ENCODE data around the gene PLCB4. TPM values are rescaled to one million over a fixed set of nuclear protein-coding genes. Genes with fewer than 3 reads are reported as not detected.
A peak's percentile ranks its signal among the peaks of the same experiment; 100 is the strongest.

Gene PLCB4
- total RNA-seq, 1 experiment from 2014 or later: 10.1 TPM

- H3K9me3 Mint-ChIP-seq: no peaks in the 10 kb centered on the region
Observed at GRCh38 chr20:9202420-9203080, 133.7 kb downstream of the PLCB4 start.

More at GRCh38 chr20:9202420-9203080, 133.7 kb downstream of the PLCB4 start:
- no peak for DNase-seq
- Histone ChIP-seq H3K79me1 (ENCODE audit: insufficient read depth, low read depth, low read length, poor library complexity, severe bottlenecking) (no peaks in the 10 kb centered on the region), H3K4me2 (ENCODE audit: insufficient read depth, insufficient read length, low read length) (no peak overlapping the region), H2AK5ac (ENCODE audit: insufficient read length, low read length) (no peak overlapping the region), H3K4ac (ENCODE audit: low read depth, low read length) (no peak overlapping the region), H2BK15ac (ENCODE audit: low read depth, low read length) (no peak overlapping the region), H3K9me3 (ENCODE audit: control insufficient read depth, low read depth, low read length) (no peaks in the 10 kb centered on the region), H2BK120ac (ENCODE audit: low read depth, low read length, poor library complexity, severe bottlenecking) (no peak overlapping the region), H3K27me3 (ENCODE audit: insufficient read depth, low read length) (no peaks in the 10 kb centered on the region), H2BK12ac (ENCODE audit: insufficient read length, low read depth, low read length) (no peak overlapping the region), H3K18ac (ENCODE audit: insufficient read length, low read depth, low read length) (no peak overlapping the region), H3K79me2 (ENCODE audit: insufficient read depth, low read length) (no peaks in the 10 kb centered on the region), H3K23me2 (ENCODE audit: insufficient read length, low read depth, low read length, poor library complexity, severe bottlenecking) (no peaks in the 10 kb centered on the region), H3K56ac (ENCODE audit: insufficient read length, low read depth, low read length) (no peak overlapping the region), H3K27ac (ENCODE audit: insufficient read length, low read depth, low read length) (no peak overlapping the region), H3K14ac (ENCODE audit: insufficient read depth, low read length) (no peak overlapping the region), H2AFZ (ENCODE audit: low read length) (no peak overlapping the region), H4K5ac (ENCODE audit: insufficient read length, low read depth, low read length) (no peak overlapping the region), H3K4me1 (ENCODE audit: insufficient read depth, low read length) (no peaks in the 10 kb centered on the region), H3K9ac (ENCODE audit: extremely low read depth, insufficient read length, low read length) (no peak overlapping the region), H2BK5ac (ENCODE audit: insufficient read length, low read length) (no peak overlapping the region), H2BK20ac (ENCODE audit: low read depth, low read length, poor library complexity, severe bottlenecking) (no peak overlapping the region), H4K20me1 (ENCODE audit: control insufficient read depth, insufficient read depth, insufficient read length) (no peaks in the 10 kb centered on the region), H3T11ph (ENCODE audit: low read length) (no peak overlapping the region), H3K23ac (ENCODE audit: insufficient read length, low read depth, low read length) (no peak overlapping the region), H4K91ac (ENCODE audit: insufficient read length, low read depth, low read length) (no peak overlapping the region), H4K8ac (replicated peaks; ENCODE audit: insufficient read length, low read depth, low read length) (no peak overlapping the region)
- H3K27me3 Mint-ChIP-seq (ENCODE audit: low read depth): no peaks in the 10 kb centered on the region; the same call in 1 of the 2 replicates
- H3K4me1 Mint-ChIP-seq: peaks cover 16 to 22% of the 10 kb centered on the region in 2 experiments
- TF ChIP-seq CTCF (conservative IDR thresholded peaks at IDR 0.05): no peak
- no peaks in the 10 kb centered on the region for H3K36me3 Mint-ChIP-seq (ENCODE audit: insufficient read depth in 1 of 3, low read depth in 3 of 3)
- WGBS (ENCODE audit: extremely low coverage, insufficient read length, low lambda C conversion rate): no CpG with 5 or more reads among the region's 3 CpGs
- H3K4me3 Mint-ChIP-seq: no peak overlapping the region
- H3K27ac Mint-ChIP-seq: 0 out of 7 replicates have a peak overlapping the region, but pooled peaks of 1 of the 3 experiments have one; percentile 40
